GM19324 (cell line): ENCODE data around the gene PAX3.

Experiments used
- ATAC-seq: cut with Tn5 transposase; IDR thresholded peaks from one replicate; pipeline ENCODE4 v1.9.1; 2021; ENCODE audit warnings: mild to moderate bottlenecking, moderate library complexity; ENCODE audit not compliant: unreplicated experiment, low FRiP score

The PAX3 gene

GRCh38 chr2:222281506-222281905, 17.3 kb downstream of the PAX3 start:
- ATAC-seq, result no peak

GRCh38 chr2:222280795-222281194, 18.0 kb downstream of the PAX3 start:
- no peak for ATAC-seq

- no peak for ATAC-seq
These were observed 26.3 kb downstream of the PAX3 start for GRCh38 chr2:222272446-222273015.

GRCh38 chr2:222271854-222272253, 26.9 kb downstream of the PAX3 start:
- no peak for ATAC-seq

GRCh38 chr2:222270396-222270795, 28.4 kb downstream of the PAX3 start:
- no peak for ATAC-seq

- ATAC-seq, result no peak
These were observed 29.7 kb downstream of the PAX3 start for GRCh38 chr2:222269132-222269531.

- no peak for ATAC-seq
These were observed 30.3 kb downstream of the PAX3 start for GRCh38 chr2:222268311-222268990.

GRCh38 chr2:222264791-222265320, 33.9 kb downstream of the PAX3 start:
- ATAC-seq, result no peak

GRCh38 chr2:222261504-222261903, 37.3 kb downstream of the PAX3 start:
- no peak for ATAC-seq

- ATAC-seq, result no peak
These were observed 41.2 kb downstream of the PAX3 start for GRCh38 chr2:222257645-222258044.

GRCh38 chr2:222256250-222256649, 42.5 kb downstream of the PAX3 start:
- ATAC-seq, result no peak

- no peak for ATAC-seq
These were observed 43.7 kb downstream of the PAX3 start for GRCh38 chr2:222255090-222255489.

- ATAC-seq, result no peak
These were observed 48.5 kb downstream of the PAX3 start for GRCh38 chr2:222250313-222250712.

- ATAC-seq, result no peak
These were observed 49.4 kb downstream of the PAX3 start for GRCh38 chr2:222249444-222249843.

GRCh38 chr2:222248818-222249217, 50.0 kb downstream of the PAX3 start:
- ATAC-seq, result no peak

- ATAC-seq, result no peak
These were observed 50.5 kb downstream of the PAX3 start for GRCh38 chr2:222248256-222248655.

GRCh38 chr2:222242532-222242931, 56.3 kb downstream of the PAX3 start:
- no peak for ATAC-seq

- no peak for ATAC-seq
These were observed 57.5 kb downstream of the PAX3 start for GRCh38 chr2:222241128-222241870.

- ATAC-seq, result no peak
These were observed 58.1 kb downstream of the PAX3 start for GRCh38 chr2:222240676-222241049.

GRCh38 chr2:222239945-222240675, 58.7 kb downstream of the PAX3 start:
- ATAC-seq, result no peak

GRCh38 chr2:222239091-222239490, 59.7 kb downstream of the PAX3 start:
- no peak for ATAC-seq
